Activated CD8-positive, alpha-beta memory T cell treated with anti-CD3 and anti-CD28 coated beads, Interleukin-2, amount 50 U/mL, for 24 hours (primary cell): ENCODE results near the gene ANKS1A.

Experiments
- DNase-seq: peaks from one replicate; pipeline ENCODE4 v3.0.0-alpha.2; 2020; ENCODE audit errors: extremely low read depth

Gene ANKS1A

DNA sequence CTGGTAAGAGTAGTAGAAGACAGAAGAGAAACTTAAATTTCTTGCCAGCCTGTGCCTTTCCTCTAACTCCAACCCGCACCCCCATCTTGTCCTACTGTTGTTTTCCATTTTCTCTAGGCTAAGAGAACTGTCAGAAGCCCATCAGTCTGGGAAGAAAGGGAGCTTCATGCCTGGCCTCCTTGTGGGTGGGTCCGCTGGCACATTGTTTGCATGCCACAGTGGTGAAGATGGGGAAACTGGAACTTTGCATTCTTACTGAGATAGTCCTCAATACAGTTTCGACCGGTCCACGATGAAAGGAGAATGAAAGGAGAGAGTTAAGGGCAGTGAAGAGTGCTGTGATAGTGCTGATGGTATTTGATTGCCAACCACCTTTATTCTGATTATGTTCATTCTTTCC, 149.0 kb downstream of the ANKS1A start:
- no peak for DNase-seq

DNA sequence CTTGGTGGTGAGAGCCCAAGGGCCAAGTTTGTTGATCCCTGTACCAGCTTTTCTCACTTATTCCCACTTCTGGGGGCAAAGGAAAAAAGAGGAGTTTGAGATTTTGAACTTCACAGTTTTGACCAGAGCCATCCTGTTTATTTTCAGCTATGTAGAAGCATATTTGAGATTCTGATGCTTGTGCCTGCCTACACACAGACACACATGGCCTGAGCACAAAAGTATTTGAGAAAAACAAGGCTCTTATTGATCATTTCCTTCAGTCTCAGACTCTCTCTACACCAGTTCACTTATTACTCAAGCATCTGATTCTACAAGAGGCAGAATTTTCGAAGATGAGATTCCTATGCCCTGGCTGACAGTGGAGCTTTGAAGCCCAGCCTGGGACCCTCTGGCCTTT, 151.3 kb downstream of the ANKS1A start:
- no peak for DNase-seq

DNA sequence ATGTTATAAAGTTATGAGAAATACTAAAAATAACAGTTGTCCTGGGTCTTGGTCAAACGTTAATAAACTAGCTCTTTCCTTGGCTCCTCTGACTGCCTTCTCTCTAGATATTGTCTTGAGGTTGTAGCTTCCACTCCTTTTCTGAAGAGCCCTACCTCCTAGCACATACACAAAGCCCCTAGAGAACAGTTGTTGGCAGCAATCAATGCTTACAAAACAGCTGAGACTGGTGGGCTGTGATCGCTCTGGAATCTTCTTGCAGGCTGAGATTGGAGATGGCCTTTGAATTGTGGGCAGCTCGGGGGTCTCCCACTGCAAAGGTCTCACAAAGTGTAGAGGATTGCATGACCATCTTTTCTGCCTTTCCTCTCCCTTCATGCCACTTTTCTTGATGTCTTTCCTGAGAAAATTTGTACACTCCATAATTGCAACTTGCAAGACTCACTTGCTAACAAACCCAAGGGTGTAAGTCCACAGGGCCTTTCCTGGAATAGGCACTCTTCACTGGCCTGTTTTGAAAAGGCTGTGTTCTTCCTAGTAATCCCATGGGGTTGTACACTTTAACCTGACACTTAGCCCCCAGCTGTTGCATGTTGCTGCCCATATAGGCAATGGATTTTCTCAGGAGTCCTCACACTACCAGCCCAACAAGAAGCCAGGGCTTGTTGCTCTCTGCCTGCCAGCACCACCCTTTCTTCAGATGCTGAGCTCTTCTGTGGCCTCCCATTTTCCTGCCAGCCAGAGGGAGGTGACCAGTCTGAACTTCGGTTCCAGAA, 152.2 kb downstream of the ANKS1A start:
- no peak for DNase-seq

DNA sequence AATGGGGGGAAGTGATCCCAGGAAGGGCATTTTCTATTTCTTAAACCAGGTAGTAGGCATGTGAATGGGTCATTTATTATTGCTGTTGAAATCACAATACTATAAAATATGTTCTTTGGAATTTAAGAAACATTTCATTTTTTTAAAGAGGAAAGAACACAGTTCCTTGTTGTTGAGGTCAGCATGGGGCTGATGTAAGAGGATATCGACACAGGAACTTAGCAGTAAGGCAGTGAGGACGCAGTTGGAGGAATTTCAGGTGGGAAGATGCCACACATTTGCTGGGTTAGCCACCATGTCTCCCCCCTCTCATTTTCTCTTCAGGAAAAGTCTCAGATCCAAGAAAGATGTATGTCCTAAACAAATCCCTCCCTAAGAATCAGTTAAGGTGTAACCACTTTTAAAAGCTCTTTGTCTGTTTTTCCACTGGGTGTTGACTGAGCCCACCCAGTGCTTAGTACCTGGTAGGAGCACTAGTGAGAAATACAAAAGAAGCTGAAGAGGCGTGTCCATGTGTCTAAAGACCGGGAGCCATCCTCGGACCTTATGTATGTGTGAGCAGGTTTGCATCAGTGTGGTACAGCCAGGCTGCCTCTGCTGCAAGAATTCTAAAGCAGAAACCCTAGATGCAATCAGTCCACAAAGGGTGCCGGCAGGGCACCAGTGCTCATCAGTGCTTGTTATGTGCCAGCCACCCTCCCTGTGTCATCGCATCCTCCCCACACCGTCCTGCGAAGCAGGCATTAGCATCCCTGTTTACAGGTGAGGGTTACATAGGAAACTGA, 153.2 kb downstream of the ANKS1A start:
- DNase-seq: no peak

DNA sequence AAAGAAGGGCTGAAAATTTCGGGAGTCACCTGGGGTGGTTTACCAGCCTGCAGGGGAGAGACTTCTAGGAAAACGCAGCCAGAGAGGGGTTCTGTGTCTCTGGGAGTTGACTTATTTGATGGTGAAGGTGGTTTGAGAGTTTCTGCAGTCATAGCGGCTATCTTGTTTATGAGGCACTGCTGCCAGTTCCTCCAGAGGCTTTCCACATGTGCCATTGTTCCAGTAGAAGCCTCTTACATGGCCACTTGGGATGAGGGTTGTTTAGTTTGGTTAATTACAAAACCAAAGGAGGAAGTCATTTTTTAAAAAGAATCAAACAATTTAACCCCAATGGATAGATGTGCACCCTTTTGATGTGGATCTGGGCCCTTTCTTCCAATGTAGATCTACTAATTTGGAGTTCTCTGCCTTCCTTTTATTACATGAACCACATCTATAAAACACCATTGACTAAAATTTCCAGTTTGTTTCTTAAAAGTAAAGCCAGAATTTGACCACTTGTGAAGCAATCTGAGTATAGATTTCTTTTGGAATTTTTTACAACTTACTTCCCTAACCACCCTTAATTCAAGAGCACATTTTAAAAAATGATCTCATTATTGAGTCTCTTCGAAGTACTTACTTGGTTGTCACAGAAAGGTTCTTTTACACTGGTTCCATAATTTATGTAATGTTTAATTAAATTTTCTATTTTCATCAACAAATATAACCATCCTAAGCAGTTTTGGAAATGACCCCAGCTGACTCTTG, 154.5 kb downstream of the ANKS1A start:
- DNase-seq: no peak

DNA sequence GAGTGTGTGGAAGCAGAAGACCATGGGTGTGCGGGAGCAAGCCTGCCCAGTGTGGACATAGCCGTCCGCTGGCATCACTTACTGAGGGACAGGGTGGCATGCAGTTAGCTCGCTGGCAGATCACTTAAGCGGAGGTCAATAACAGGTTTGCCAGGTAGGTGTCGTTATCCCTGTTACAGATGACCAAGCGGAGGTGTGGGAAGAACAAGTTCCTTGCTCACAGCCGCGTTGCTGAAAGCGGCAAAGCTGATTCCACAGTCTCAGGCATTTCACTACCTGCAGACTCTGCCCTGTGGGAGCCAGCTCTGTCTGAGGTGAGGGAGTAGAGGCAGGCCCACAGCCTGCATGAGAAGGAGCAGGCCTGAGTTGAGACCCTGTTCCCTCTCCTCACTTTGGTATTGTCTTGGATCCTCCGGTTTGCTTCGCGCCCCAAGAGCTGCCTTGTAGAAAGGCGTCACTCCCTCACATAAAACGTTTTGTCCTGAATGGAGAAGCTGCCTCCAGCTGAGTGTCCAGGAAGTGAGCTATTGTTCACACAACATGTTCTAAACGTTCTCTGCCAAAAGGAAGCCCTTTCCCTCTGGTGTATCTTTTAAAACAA, 155.2 kb downstream of the ANKS1A start:
- no peak for DNase-seq

DNA sequence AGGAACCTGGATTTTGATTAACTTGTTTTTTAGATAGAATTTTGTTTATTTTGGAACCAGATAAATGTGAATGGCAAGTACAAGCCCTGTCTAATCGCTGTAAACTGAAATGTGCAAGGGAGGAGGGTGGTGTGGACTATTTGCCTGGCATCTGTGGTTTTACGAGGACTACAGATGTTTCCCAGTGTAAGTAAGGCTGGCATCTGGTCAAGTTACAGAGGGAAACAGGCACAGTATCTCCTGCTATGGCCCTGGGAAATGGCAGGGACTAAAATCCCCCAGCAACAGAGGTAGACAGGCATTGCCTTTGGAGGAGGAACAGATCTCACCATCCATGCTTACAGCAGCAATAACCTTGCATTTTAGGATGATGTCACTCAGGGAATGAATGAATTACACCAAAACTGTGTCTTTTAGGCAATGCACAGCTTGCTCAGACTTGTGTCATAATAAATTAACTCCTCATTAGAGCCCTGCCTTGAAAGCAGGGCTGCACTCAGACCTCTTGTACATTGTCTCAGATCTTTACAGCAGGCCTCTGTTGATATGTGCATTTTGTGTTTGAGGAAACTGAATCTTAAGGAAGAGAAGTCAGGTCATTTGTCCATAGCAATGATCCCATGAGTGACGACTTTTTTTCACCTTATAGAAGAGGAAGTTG, 155.8 kb downstream of the ANKS1A start:
- no peak for DNase-seq

DNA sequence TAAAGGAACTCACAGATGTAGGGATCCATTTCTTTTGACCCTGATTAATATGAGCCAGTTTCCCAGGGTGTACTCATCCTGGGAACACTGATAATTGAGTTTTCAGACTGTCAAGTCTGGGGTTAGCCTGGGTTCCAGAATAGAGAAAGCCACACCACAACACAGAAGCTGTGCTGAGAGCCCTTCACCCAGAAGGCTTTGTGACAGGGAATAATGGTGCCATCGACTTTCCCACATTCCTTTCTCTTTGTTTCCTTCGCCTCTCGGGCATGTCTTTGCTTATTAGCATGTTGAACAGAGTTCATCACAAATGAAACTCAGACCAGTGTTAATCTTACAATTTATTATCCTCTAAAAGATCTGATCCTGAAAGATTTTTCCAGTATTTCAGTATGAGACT, 157.0 kb downstream of the ANKS1A start:
- DNase-seq: no peak

DNA sequence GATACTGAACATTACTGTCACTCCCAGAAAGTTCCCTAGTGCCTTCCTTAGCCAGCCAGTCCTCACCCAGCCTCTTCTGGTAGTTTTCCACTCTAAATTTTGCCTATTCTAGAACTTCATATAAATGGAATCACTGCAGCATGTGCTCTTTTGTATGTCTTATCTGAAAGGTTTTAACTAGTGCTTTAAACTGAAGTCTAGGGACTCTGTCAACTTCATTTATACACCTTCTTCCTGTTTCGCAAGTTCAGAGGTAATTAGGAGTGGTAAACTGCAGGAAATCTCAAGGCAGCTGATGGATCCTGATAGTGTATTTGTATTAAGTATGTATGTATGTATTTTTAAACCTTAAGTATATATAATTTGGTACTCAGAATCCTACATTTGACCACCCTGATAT, 157.8 kb downstream of the ANKS1A start:
- DNase-seq: no peak

DNA sequence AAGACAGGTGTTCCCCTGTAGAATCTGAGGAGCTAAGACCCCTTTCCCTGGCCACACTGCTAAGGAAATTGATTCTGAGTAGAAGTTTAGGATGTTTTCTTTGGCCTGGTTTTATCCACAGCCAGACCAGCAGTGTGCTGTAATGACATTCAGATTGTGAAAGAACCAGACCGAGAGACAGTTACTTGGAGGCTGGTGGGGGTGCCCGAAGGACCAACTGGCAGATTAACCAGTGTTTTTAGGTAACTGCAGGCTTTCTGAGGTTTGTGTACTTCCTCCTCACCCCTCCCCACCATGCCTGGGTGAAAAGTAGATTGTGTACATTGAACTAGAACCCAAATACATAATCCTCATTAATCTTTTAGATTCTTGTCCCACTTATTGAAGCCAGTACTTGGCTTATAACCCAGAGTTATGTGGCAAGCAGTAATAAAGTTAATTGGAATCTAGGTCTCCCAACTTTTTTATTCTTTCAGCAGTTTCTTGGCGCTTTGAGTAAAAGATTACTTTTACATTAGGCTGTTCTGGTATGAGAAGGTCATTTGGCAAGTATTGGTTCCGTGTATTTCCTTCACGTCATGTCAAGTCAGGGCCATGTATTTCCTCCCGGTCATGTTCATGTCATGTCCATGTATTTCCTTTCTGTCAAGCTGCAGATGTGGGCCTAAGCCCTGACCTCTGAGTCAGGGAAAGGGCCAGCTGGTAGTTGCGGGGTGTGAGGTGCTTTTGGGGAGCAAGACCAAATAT, 158.4 kb downstream of the ANKS1A start:
- no peak for DNase-seq

DNA sequence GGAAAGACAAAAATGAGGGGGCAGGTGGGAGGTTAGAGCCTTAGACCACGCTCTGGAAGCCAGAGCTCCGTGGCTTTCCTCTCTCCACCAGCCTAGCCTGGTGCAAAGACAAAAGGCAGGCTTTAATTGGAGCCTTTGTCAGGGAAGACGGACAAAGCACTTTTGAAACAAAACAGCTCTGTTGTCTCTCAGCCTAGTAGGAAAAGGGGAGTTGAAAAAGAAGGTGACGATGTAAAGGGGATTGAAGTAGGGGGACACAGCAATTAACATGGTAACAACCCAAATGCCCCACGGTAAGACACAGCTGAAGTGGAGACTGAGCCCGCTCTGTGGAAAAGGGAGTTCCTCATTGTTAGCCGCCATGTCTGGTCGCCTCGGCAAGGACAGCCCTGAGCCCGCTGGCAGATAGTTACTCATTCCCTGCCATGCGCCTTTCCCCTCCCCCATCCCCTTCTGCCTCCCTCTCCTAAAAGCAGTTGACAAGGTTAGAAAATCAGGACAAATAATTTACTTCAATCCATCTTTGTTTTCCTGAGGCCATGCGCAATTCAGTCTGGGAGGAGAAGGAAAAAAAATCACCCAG, 159.1 kb downstream of the ANKS1A start:
- DNase-seq: no peak

DNA sequence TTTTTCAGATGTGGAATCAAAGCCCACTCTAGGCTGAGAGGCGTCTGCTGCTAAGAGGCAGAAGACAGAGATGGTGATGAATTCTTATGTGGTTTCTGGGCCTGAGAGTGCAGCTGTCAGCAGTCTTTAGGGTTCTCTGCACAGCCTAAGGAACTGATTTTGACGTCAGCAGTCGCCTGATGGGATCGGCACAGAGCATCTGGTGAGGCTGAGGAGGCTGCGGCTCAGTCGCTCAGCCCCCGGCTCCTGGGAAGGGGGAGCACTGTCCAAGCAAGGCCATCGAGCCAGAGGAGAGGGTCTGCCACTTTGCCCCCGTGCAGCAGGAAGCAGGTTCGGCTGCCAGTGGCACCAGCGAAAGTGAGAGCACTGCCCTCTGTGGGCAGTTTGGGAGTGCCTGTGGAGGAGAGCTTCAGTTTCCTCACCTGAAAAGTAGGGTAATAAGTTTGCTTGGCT, 159.6 kb downstream of the ANKS1A start:
- no peak for DNase-seq

DNA sequence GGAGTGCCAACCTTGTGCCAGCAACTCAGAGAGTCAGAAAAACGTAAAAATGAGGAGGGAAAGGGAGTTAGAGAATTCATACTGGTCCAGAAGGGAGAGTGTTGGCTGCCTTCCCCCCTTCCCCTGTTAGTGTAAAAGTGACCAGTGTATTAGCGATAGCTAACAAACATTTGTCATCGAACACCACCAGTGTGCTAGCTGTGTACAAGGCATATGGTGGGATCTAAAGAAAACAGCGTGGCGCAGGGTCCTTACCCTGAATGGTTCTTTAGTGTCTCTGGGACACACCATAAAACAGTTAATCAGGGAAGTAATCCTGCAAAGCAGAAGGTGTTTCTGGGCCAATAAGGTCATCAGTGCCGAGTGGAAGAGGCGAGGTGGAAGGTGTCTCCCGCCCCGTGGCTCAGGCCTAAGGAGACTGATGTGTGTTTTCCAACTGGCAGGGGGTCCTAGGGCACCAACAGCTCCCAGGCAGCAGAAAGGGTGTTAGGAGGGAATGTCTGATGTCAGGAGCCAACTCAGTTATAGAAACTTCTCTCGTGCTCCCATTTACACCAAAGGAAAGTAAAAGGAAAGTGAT, 160.2 kb downstream of the ANKS1A start:
- DNase-seq: no peak

DNA sequence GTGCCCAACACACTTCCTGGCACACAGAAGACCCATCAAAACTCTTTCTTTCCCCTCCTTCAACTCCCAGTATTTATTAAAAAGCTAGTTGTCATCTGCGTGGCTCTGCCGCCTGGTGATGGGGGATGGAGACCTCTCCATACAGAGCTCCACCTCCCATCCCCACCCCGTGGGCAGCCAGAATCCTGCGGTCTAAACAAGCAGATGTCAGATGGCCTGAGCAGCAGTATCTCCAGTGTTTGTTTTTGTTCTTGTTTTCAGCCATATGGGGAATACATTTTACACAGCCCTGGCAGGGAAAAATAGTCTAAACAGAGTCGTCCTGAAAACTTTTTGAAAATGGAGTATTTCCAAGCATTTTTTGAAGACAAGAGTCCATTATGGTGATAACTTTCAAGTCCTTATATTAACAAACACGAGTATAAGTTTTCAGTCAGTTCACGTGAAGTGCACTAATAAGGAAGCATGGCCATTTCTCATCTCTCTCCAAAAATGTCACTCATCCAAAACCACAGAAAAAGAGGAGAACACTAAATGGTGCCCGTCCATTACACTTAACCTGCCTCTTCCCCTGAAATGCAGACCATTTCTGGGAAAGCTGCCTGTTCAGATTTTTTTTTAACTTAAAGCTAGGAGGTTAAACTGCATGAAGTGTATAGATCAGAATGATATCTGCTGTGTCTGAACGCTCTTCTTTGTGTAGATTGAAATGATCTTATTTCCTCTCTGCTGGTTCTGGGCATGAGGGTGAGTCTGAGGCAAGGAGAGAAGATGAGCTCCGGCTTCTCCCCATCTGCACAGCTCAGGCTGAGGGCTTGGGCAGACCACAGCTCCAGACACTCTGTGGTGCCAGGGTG, 161.1 kb downstream of the ANKS1A start:
- no peak for DNase-seq

DNA sequence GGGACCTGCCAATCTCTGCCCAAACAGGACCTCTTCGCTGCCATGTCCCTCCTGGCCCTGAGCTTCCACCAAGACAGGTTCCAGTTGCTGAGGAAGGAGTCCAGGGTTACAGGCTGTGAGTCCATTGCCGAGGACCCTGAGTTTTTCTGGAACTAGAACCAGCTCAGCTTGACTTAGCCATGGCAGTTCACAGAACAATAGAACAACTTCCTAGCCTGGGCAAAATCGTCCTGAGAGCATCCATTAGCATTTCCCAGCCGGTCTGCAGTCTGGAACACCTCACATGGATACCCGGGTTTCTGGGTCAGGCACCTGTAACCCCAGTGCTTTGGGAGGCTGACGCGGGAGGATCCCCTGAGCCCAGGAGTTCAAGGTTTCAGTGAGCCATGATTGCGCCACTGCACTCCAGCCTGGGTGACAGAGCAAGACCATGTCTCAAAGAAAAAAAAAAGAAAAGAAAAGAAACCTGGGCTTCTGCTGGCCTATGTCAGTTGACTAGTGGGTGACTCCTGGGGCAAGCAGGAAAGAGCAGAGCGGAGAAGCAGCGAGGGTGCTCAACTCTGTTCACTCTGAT, 161.8 kb downstream of the ANKS1A start:
- DNase-seq: no peak

DNA sequence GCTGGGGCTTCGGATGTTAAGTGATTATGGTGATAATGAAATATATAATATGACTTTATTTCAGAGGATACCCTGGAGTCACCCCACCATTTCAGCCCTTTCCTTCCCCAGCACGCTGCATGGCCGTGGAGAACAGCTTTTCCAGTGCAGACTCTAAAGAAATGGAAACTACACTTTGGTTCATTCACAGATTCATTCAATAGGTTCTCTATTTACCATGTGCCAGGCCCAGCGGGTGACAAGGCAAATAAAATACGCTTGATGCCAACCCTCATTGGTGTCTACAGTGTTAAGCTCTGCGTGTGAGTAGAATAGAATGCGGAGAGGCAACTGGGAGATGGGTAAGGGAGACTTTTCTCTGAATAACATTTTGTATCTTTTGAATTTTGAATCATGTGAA, 162.3 kb downstream of the ANKS1A start:
- DNase-seq: no peak

DNA sequence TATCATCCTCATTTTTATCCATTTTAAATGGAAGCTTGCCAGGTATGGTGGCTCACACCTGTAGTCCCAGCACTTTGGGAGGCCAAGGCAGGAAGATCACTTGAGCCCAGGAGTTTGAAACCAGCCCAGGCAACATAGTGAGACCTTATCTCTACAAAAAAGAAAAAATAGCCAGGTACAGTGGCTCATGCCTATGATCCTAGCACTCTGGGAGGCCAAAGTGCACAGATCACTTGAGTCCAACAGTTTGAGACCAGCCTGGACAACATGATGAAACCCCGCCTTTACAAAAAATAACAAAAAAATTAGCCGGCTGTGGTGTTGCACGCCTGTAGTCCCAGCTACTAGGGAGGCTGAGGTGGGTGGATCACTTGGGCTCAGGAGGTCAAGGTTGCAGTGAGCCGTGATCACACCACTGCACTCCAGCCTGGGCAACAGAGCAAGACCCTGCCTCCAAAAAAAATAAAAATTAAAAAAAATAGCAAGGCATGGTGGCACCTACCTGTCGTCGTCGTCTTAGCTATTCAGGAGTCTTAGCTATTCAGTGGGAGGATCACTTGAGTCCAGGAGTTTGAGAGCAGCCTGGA, 163.0 kb downstream of the ANKS1A start:
- no peak for DNase-seq
